HepG2 (cell line): ENCODE data around the gene SMIM30. TPM values are rescaled to one million over a fixed set of nuclear protein-coding genes. Genes with fewer than 3 reads are reported as not detected.

ENCODE experiments used
- HES4 ChIP-seq: sonication (generic); formaldehyde crosslinking; IDR thresholded peaks from 2 replicates; pipeline ENCODE4 v1.9.0; 2021; ENCODE audit warnings: mild to moderate bottlenecking, missing genetic modification reagents, borderline replicate concordance
- HNF4G ChIP-seq, 2 experiments: sonication (generic) in 1 of 2; formaldehyde crosslinking in 1 of 2; IDR thresholded peaks; 2 replicates each; pipeline versions ENCODE4 v1.4.0 to v1.6.1; 2011 to 2020; ENCODE audit warnings: borderline replicate concordance in 2 of 2, low read depth in 2 of 2, mild to moderate bottlenecking in 2 of 2, low read length in 1 of 2, missing genetic modification reagents in 1 of 2, moderate library complexity in 1 of 2
- HOXA5 ChIP-seq: sonication (generic); formaldehyde crosslinking; IDR thresholded peaks from 2 replicates; pipeline ENCODE4 v1.4.0; 2020; ENCODE audit warnings: missing genetic modification reagents
- JARID2 ChIP-seq: sonication (generic); formaldehyde crosslinking; IDR thresholded peaks from 2 replicates; pipeline ENCODE4 v1.8.1; 2023; ENCODE audit warnings: missing genetic modification reagents, inconsistent platforms; ENCODE audit not compliant: insufficient replicate concordance
- JUNB ChIP-seq: sonication (generic); formaldehyde crosslinking; IDR thresholded peaks from 2 replicates; pipeline ENCODE4 v1.8.0; 2022; ENCODE audit warnings: missing genetic modification reagents, mild to moderate bottlenecking, borderline replicate concordance
- KLF11 ChIP-seq: IDR thresholded peaks from 2 replicates; pipeline ENCODE4 v1.6.1; 2016; ENCODE audit warnings: missing compliant biosample characterization
- MAZ ChIP-seq, 2 experiments: sonication (generic) in 1 of 2; formaldehyde crosslinking in 1 of 2; IDR thresholded peaks; 2 replicates each; pipeline versions ENCODE4 v1.5.0 to v1.6.1; 2012 to 2020; ENCODE audit warnings: low read depth in 2 of 2, mild to moderate bottlenecking in 2 of 2, borderline replicate concordance in 1 of 2, improper control_type of control experiment in 1 of 2, low read length in 1 of 2, missing genetic modification reagents in 1 of 2, moderate library complexity in 1 of 2
- NCOA2 ChIP-seq: sonication (generic); formaldehyde crosslinking; IDR thresholded peaks from 2 replicates; pipeline ENCODE4 v1.8.0; 2022; ENCODE audit warnings: inconsistent platforms
- RBFOX2 ChIP-seq: fragments of 200-400 bp; formaldehyde crosslinking; IDR thresholded peaks from 2 replicates; pipeline ENCODE4 v1.6.1; 2017; ENCODE audit warnings: low read depth, mild to moderate bottlenecking, low read length
- SCMH1 ChIP-seq: sonication (generic); formaldehyde crosslinking; IDR thresholded peaks from 2 replicates; pipeline ENCODE4 v1.9.0; 2021; ENCODE audit warnings: missing genetic modification reagents, mild to moderate bottlenecking, borderline replicate concordance
- ZC3H13 ChIP-seq: sonication (generic); formaldehyde crosslinking; IDR thresholded peaks from 2 replicates; pipeline ENCODE4 v1.8.1; 2023; ENCODE audit warnings: mild to moderate bottlenecking, missing genetic modification reagents, moderate library complexity
- ZFP36 ChIP-seq: fragments of 150-350 bp; IDR thresholded peaks from 2 replicates; pipeline ENCODE4 v1.6.1; 2018; ENCODE audit warnings: borderline replicate concordance, low read length, low read depth; ENCODE audit not compliant: partially characterized antibody
- ZFX ChIP-seq: sonication (generic); formaldehyde crosslinking; IDR thresholded peaks from 2 replicates; pipeline ENCODE4 v1.4.0; 2020; ENCODE audit warnings: mild to moderate bottlenecking, low read depth, missing genetic modification reagents, moderate library complexity
- ZNF136 ChIP-seq: sonication (generic); formaldehyde crosslinking; IDR thresholded peaks from 2 replicates; pipeline ENCODE4 v1.8.1; 2022; ENCODE audit warnings: low read depth, mild to moderate bottlenecking, moderate library complexity, missing genetic modification reagents
- ZNF282 ChIP-seq: fragments of 450-650 bp; IDR thresholded peaks from 2 replicates; pipeline ENCODE4 v1.6.1; 2018; ENCODE audit not compliant: partially characterized antibody
- ZNF432 ChIP-seq: sonication (generic); formaldehyde crosslinking; IDR thresholded peaks from 2 replicates; pipeline ENCODE4 v1.5.0; 2020; ENCODE audit warnings: missing genetic modification reagents, mild to moderate bottlenecking, borderline replicate concordance
- ZNF484 ChIP-seq: sonication (generic); formaldehyde crosslinking; IDR thresholded peaks from 2 replicates; pipeline ENCODE4 v1.5.1; 2020; ENCODE audit warnings: mild to moderate bottlenecking, low read depth, missing genetic modification reagents, borderline replicate concordance
- ZNF496 ChIP-seq: sonication (generic); formaldehyde crosslinking; IDR thresholded peaks from 2 replicates; pipeline ENCODE4 v1.8.1; 2023; ENCODE audit warnings: mild to moderate bottlenecking, moderate library complexity, missing genetic modification reagents; ENCODE audit not compliant: insufficient replicate concordance
- ZNF556 ChIP-seq: sonication (generic); formaldehyde crosslinking; IDR thresholded peaks from 2 replicates; pipeline ENCODE4 v1.4.0; 2020; ENCODE audit warnings: mild to moderate bottlenecking, missing genetic modification reagents, borderline replicate concordance
- ZNF570 ChIP-seq: sonication (generic); formaldehyde crosslinking; IDR thresholded peaks from 2 replicates; pipeline ENCODE4 v1.4.0; 2020; ENCODE audit warnings: mild to moderate bottlenecking, missing genetic modification reagents, borderline replicate concordance
- ZNF598 ChIP-seq: sonication (generic); formaldehyde crosslinking; IDR thresholded peaks from 2 replicates; pipeline ENCODE4 v1.5.1; 2020; ENCODE audit warnings: mild to moderate bottlenecking, missing genetic modification reagents, borderline replicate concordance
- ZNF672 ChIP-seq: sonication (generic); formaldehyde crosslinking; IDR thresholded peaks from 2 replicates; pipeline ENCODE4 v1.8.1; 2022; ENCODE audit warnings: missing genetic modification reagents
- ZNF746 ChIP-seq: sonication (generic); formaldehyde crosslinking; IDR thresholded peaks from 2 replicates; pipeline ENCODE4 v1.8.0; 2022; ENCODE audit warnings: mild to moderate bottlenecking, missing genetic modification reagents
- ZNF83 ChIP-seq: sonication (generic); formaldehyde crosslinking; IDR thresholded peaks from 2 replicates; pipeline ENCODE4 v1.4.0; 2020; ENCODE audit warnings: missing genetic modification reagents, mild to moderate bottlenecking, borderline replicate concordance
- polyA plus RNA-seq, 8 experiments: library from polyadenylated mRNA; depleted of rRNA in 3 of 8; stranded (reverse) in 7 of 8; unstranded in 1 of 8; fragments of >200 nt; fragmentation: Illumina TruSeq in 4 of 8; extraction: Trizol in 4 of 8; gene quantifications; 2 replicates each; pipeline versions ENCODE4 v1.2.1 to v1.2.3, GENCODE V29; 2011 to 2016; ENCODE audit warnings: low read depth in 4 of 8, missing spikeins in 1 of 8, mixed read lengths in 1 of 8; ENCODE audit not compliant: insufficient read depth in 1 of 8
- total RNA-seq, 5 experiments: library from RNA; depleted of rRNA; stranded (reverse); fragments of >200 nt; fragmentation: Illumina TruSeq; extraction: Trizol; gene quantifications; 2 replicates each; pipeline ENCODE4 v1.2.3, GENCODE V29; 2016; ENCODE audit warnings: low read depth in 1 of 5
- TF ChIP-seq, protein P1 (sequence below): IDR thresholded peaks from 2 replicates; pipeline ENCODE4 v1.6.1; 2018; ENCODE audit warnings: missing genetic modification reagents, mild to moderate bottlenecking, missing compliant biosample characterization
- TF ChIP-seq, protein P2 (sequence below): sonication (generic); formaldehyde crosslinking; IDR thresholded peaks from 2 replicates; pipeline ENCODE4 v1.5.0; 2020; ENCODE audit warnings: mild to moderate bottlenecking, missing genetic modification reagents

SMIM30 gene
- total and polyA plus RNA-seq, 2 of the 13 experiments (the other 11 are each of a cell fraction or from before 2014, with no cell fraction given): 23.5 to 25.2 TPM

DNA sequence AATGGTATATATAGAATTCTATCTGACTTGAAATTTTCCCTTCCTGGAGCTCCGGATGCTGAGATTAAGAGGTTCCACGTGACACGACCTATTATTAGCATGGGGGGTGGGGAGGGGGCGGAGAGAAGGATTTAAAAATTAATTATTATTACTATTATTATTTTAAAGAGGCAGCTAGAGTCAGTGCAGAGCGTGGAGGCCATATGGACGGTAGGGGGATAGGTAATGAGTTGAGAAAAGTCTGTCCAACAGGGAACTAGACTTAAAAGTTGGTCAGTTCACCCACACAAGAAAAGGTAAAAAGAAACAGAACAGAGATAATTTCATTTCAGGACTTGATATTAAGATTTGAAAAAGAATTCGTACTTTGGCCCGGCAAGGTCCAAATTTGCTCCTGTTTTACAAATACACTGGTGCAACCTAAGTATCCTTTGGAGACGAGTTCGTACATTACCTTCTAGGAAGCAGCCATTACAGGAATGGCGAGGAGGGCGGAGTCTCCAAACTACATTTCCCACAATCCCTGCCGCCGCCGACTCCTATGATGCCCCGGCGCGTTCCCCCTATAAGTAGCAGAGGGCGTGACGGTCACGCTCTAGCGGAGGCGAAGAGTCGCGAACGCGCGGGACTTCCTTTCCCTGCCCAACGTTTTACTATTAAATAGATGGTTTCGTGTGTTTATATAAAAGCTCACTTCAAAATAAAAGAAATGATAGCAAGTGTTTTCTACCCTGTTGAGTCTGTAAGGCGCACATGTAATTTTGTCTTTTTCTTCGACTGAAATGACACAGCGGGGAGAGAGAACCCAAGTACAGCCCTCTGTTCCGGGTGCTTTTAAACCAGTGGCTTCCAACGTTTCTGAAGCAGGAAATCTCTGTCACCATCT, at the start of gene SMIM30 (continued):
- peak; percentile 57 for TF ChIP-seq RBFOX2
- TF ChIP-seq HOXA5: 0 out of 2 replicates have a peak, but pooled peaks have one; percentile 68
- TF ChIP-seq, protein P1, sequence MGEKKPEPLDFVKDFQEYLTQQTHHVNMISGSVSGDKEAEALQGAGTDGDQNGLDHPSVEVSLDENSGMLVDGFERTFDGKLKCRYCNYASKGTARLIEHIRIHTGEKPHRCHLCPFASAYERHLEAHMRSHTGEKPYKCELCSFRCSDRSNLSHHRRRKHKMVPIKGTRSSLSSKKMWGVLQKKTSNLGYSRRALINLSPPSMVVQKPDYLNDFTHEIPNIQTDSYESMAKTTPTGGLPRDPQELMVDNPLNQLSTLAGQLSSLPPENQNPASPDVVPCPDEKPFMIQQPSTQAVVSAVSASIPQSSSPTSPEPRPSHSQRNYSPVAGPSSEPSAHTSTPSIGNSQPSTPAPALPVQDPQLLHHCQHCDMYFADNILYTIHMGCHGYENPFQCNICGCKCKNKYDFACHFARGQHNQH (CRISPR knock-in tag): peak; percentile 64
- no peak for TF ChIP-seq ZNF83 (CRISPR knock-in tag)
- TF ChIP-seq ZNF282: no peak
- TF ChIP-seq ZNF570: no peak
- no peak for TF ChIP-seq ZNF484 (CRISPR knock-in tag)
- peak; percentile 27; the same call in 1 of the 2 replicates for TF ChIP-seq NCOA2
- TF ChIP-seq HES4 (CRISPR knock-in tag): no peak
- TF ChIP-seq JARID2 (CRISPR knock-in tag): no peak
- no peak for TF ChIP-seq ZFX (CRISPR knock-in tag)
- TF ChIP-seq ZNF556 (CRISPR knock-in tag): no peak
- no peak for TF ChIP-seq ZNF496 (CRISPR knock-in tag)
- TF ChIP-seq ZNF432 (CRISPR knock-in tag): no peak
- no peak for TF ChIP-seq MAZ (IDR thresholded peaks at IDR 0.05; ENCODE audit: borderline replicate concordance, low read depth, low read length)
- TF ChIP-seq MAZ (CRISPR knock-in tag; IDR thresholded peaks at IDR 0.05; ENCODE audit: low read depth): no peak
- TF ChIP-seq ZNF746 (CRISPR knock-in tag): no peak
- TF ChIP-seq, protein P2, sequence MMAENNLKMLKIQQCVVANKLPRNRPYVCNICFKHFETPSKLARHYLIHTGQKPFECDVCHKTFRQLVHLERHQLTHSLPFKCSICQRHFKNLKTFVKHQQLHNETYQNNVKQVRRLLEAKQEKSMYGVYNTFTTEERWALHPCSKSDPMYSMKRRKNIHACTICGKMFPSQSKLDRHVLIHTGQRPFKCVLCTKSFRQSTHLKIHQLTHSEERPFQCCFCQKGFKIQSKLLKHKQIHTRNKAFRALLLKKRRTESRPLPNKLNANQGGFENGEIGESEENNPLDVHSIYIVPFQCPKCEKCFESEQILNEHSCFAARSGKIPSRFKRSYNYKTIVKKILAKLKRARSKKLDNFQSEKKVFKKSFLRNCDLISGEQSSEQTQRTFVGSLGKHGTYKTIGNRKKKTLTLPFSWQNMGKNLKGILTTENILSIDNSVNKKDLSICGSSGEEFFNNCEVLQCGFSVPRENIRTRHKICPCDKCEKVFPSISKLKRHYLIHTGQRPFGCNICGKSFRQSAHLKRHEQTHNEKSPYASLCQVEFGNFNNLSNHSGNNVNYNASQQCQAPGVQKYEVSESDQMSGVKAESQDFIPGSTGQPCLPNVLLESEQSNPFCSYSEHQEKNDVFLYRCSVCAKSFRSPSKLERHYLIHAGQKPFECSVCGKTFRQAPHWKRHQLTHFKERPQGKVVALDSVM: no peak
- TF ChIP-seq ZNF598 (CRISPR knock-in tag): no peak
- no peak for TF ChIP-seq HNF4G (IDR thresholded peaks at IDR 0.05; ENCODE audit: borderline replicate concordance, low read depth, low read length)
- TF ChIP-seq HNF4G (CRISPR knock-in tag; IDR thresholded peaks at IDR 0.05; ENCODE audit: borderline replicate concordance, low read depth): no peak
- no peak for TF ChIP-seq SCMH1 (CRISPR knock-in tag)
- TF ChIP-seq KLF11 (CRISPR knock-in tag): 0 out of 2 replicates have a peak, but pooled peaks have one; percentile 26
- no peak for TF ChIP-seq ZC3H13 (CRISPR knock-in tag)
- TF ChIP-seq ZFP36: no peak
- TF ChIP-seq JUNB (CRISPR knock-in tag): no peak
- no peak for TF ChIP-seq ZNF672 (CRISPR knock-in tag)
- TF ChIP-seq ZNF136 (CRISPR knock-in tag): no peak
